Measurements from ENCODE around the gene SLC8A1.
A peak's percentile ranks its signal among the peaks of the same experiment; 100 is the strongest.

Gene SLC8A1

DNA sequence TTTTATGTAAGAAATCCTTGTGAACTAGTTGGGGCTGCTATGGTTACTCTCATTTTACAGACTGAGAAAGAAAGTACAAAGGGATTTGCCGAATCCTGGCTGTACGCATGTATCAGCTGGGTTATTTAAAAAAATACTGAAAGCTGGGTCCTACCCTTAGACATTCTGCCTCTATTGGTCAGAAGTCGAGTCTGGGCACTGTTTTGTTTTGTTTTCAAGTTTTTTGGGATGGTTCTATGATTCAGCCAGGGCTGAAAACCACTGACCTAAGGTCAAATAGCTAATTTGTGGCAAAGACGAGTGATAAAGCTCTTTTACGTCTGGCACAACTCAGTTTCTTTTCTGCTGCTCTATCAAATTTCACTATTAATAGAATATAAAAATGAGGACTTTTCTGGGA is 5.9 kb upstream of the SLC8A1 start:
- no peak for DNase-seq

GRCh38 chr2:40457366-40457765 is 5.5 kb upstream of the SLC8A1 start:
- DNase-seq = no peak

- DNase-seq = no peak
These were observed 5.0 kb upstream of the SLC8A1 start for GRCh38 chr2:40456926-40457325.

DNA sequence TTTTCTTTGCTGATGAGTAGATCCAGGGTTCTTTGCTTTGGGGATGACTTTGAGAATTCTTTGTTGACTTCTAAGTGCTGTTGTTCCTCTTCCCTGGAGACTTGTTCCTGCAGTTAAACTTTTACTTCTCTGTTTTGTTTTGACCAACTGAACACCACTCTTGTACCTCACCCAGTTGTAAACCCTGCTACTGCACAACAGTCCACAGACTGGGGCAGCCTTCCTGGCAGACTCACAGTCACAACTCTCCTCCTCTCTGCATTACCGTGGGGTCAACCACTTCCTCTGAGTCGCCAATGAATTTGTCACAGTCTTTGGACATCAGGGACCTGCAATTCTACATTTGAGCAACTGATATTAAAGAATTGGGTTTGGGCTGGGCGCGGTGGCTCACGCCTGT is 3.8 kb upstream of the SLC8A1 start:
- no peak for DNase-seq

- no peak for DNase-seq
These were observed 2.4 kb upstream of the SLC8A1 start for GRCh38 chr2:40454321-40454720.

GRCh38 chr2:40452786-40453185 is 896 bp upstream of the SLC8A1 start:
- DNase-seq = no peak

GRCh38 chr2:40450796-40451430 is 977 bp downstream of the SLC8A1 start:
- DNase-seq = no peak

DNA sequence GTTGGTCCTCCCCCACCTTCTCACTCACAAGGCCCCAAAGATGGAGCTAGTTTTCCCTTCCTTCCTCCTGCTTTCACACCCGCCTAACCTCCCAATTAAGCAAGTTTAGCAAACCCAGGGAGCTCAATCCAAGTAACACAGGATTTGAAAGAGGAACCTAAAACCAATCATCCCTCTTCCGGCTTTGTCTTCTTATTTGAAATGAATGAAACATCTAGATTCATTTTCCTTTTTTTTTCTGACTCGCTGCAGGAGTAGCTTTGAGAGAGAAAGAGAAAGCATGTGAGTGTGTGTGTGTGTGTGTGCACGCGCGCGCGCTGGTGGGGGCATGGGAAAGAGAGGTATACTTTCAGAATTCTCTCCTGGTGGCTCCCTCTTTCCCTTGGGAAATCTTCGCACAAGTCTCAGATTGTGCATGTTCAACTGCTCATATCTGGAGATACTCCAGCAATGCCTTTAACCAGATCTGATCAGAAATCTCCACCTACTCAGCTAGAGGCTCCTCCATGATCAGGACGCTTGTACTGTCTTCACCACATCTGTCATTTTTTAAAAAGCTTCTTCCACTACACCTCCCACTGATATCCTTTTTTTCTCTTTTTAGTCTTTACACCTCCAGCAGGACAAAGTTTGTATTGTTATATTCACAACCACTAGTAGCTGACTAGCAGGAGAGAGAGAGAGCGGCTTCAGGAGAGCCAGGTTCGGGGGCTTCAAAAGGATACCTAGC is 1.7 kb downstream of the SLC8A1 start:
- no peak for DNase-seq

DNA sequence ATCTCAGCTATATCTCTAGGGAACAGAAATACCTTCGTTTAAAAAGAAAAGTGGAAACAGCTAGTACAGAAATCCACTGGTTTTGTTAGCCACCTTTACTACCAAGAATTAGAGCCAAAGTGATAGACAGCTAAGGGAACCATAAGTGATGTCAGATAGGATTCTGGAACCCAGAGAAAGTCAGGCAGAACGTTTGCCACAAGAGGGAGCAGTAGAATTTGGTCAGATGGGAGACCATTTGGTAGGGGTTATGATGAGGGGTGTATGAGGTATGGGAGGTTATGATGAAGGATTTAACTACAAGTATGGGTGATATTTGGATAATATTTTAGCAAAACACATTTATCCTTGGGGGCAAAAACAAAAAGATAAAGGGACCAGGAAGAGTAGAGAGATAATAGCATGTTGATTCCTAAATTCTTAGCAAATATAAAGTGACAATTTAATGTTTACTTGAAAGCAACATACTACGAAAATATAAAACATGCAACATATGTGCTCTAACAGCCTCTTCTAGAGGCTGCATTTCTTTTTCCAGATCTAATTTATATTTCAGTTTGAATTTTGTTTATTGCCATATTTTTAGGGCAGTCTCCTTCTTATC is 3.3 kb downstream of the SLC8A1 start:
- peak in 1 of 2 experiments; percentile 7 for DNase-seq

DNA sequence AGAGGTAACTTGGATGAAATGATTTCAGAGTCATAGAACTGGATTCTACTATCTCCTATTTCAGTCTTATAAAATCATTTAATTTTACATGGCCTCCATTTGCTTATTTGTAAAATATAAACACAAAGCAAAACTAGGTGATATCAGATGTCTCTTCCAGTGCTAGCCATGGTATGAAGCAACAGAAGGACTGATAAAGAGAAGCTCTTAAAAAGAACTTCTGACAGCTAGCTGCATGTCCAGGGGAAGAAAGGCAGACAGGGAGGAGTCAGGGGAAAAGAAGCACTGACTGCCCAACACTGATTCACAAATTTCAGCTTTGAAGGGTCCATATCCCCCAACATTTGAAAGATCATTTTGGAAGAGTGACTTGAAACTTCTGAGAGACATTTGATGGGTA is 6.4 kb downstream of the SLC8A1 start:
- no peak for DNase-seq

DNA sequence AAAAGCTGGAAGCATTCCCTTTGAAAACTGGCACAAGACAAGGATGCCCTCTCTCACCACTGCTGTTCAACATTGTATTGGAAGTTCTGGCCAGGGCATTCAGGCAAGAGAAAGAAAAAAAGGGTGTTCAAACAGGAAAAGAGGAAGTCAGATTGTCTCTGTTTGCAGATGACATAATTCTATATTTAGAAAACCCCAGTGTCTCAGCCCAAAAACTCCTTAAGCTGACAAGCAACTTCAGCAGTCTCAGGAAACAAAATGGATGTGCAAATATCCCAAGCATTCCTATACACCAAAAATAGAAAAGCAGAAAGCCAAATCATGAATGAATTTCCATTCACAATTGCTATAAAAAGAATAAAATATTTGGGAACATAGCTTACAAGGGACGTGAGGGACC is 11.1 kb downstream of the SLC8A1 start:
- DNase-seq = no peak

- DNase-seq = no peak
These were observed 12.4 kb downstream of the SLC8A1 start for GRCh38 chr2:40439473-40439872.

- no peak for DNase-seq
These were observed 15.8 kb downstream of the SLC8A1 start for GRCh38 chr2:40436093-40436475.

- DNase-seq = no peak
These were observed 16.3 kb downstream of the SLC8A1 start for GRCh38 chr2:40435426-40436092.

GRCh38 chr2:40434731-40435271 is 17.1 kb downstream of the SLC8A1 start:
- DNase-seq = no peak

DNA sequence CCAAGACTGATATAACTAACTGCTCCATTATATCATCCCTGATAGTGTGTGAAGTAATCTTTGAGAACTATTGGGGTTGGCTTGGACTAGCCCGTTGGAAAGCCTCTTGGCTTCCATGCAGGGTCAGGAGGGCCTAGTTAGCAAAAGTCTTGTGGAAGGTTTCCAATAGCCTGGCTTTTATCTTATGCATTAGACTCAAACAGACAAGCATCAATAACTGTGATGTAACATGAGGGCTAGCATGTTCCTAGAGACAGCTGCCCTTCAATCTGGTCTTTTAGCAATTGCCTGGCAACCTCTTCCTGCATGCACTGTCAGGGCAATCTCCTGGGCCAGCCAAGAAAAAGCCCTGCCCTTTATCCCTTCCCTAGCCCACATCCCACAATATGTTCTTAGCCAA is 18.2 kb downstream of the SLC8A1 start:
- no peak for DNase-seq

- no peak for DNase-seq
These were observed 18.9 kb downstream of the SLC8A1 start for GRCh38 chr2:40432921-40433483.

GRCh38 chr2:40431600-40431955 is 20.3 kb downstream of the SLC8A1 start:
- DNase-seq = no peak

GRCh38 chr2:40430776-40431599 is 20.9 kb downstream of the SLC8A1 start:
- DNase-seq = no peak

DNA sequence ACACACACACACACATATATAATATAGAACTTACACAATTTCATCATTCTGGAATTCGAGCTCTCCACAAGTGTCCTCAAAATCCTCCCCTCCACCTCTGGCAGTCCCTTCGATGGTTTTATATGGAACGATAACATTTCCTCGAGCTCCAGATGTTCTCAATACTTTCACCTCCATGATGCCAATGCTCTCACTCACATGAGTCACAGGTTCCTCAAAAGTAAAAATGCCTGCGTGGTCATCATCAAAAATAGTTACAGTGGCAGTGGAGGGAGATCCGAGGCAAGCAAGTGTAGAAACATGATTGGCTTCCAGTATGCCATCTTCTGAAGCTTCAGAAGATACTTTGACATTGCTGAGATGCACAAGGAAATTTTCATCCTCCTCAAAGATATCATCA is 23.5 kb downstream of the SLC8A1 start:
- no peak for DNase-seq

GRCh38 chr2:40421631-40422297 is 30.1 kb downstream of the SLC8A1 start:
- DNase-seq = no peak

DNA sequence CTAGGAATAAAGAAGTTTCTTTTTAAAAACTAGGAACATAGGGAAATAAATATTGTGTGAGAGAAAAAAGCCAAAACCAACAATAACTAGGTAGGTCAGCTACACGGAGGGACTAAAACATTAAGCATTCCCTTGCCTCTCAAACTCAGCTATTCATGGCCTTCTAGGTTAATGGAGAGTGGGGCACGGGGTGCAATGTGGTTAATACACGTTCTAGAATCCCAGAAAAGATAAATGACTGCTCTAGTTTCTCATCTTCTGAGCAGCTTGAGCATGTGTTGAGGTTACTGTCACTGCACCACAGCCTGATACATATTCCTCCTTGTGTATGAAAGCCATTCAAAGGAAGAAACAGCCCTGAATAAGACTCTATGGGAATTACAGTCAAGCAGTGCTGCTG is 31.4 kb downstream of the SLC8A1 start:
- no peak for DNase-seq

All from SHP77 (cell line).